KG1 (cell line): ENCODE measurements around the gene BMPR1A.
"Not testable (repeated sequence)": the region's sequence is repeated elsewhere in the genome, so short reads cannot be mapped to it uniquely, and the experiment has no call there.

ENCODE experiments used
- DNase-seq: peaks from one replicate; lab custom pipeline; 2025; lab: John Stamatoyannopoulos, UW

BMPR1A gene

GRCh38 chr10:86969421-86970041 is 213.1 kb downstream of the BMPR1A start:
- no peak for DNase-seq

GRCh38 chr10:86970162-86970981 is 214.0 kb downstream of the BMPR1A start:
- DNase-seq = no peak

DNA sequence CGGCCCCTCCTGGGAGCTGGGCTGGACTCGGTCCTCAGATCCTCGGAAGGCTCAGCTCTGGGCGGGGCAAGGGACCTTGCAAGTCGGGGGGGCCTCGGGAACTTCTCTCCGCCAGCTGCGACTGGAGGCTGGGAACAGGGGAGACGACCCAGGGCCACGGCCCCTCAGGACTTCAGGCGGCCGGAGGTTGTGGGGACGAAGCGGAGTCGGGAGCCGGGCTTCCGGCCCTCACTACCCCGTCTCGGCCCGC is 214.5 kb downstream of the BMPR1A start:
- no peak for DNase-seq

- no peak for DNase-seq
Observed at GRCh38 chr10:86971232-86971991, 215.0 kb downstream of the BMPR1A start.

DNA sequence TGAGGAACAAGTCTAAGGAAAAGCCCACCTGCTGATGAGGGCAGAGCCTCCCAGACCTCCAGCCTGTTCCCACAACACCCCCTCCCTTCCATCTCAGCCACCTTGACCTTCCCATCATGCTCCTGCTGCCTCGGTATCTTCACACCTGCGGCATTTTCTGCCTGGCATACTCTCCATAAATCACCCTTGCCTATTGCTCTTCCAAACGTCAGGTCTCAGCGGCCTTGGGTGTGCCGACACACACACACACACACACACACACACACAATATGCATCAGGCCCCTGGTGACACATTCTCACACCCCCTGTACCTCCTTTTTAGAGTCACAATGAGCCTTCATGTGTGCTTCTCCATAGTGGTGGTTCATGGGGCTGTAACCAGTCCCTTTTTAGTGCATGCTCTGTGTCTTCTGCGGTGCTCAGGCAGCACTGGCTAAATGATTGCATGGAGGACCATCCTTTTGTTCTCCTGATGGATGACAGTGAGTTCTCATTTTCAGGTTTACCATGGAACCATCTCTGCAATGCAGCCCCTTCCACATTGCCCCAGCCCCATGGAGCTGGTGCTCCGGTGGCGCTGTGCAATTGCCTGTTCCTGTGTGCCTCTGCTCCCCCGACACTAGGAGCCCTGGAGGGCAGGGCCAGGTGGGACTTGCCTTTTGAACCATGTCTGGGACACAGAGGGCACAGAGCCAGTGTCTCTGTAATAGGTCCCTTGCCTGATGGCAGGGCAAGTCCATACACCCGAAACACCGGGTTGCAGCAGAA is 216.4 kb downstream of the BMPR1A start:
- DNase-seq = no peak

DNA sequence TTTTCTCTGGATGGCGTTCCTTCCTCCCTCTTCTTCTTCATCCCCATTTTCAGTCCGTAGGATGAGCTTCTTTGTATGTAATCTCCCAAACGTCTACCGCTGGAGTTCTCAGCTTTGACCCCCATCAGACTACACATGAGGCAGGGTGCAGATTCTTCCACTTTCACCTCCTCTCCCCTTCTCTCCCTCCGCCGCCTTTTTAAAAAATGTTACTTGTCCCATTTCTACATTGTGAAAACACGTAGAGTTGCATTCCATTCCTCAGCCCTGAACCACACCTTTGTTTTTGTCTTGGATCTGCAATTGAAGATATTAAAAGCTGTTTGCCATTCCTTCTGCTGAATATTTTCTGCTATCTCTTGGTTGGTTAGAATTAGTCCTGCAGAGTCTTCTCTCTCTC is 218.1 kb downstream of the BMPR1A start:
- no peak for DNase-seq

- no peak for DNase-seq
Observed at GRCh38 chr10:86976362-86977056, 220.1 kb downstream of the BMPR1A start.

GRCh38 chr10:86978457-86978856 is 222.0 kb downstream of the BMPR1A start:
- not testable (repeated sequence) for DNase-seq

DNA sequence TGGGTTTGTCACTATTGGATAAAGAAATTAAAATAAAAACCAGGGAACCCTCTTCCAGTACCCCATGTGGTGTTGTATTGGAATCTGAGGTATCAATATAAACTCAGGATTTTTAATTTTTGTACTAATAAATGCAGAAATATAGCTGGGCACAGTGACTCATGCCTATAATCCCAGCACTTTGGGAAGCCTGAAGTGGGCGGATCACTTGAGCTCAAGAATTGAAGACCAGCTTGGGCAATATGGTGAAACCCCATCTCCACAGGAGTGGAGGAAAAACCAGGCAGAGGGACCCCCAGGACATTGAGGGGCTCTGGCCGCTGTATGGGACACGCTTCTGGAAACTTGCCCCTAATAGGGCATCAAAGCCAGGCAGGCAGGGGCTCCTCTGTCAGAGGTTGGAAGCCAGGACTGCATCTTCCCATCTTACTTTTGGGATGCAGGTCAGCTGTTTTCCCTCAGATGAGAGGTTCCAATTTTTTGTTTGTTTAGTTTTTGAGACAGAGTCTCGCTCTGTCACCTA is 222.9 kb downstream of the BMPR1A start:
- no peak for DNase-seq

GRCh38 chr10:86979977-86980448 is 223.6 kb downstream of the BMPR1A start:
- no peak for DNase-seq

DNA sequence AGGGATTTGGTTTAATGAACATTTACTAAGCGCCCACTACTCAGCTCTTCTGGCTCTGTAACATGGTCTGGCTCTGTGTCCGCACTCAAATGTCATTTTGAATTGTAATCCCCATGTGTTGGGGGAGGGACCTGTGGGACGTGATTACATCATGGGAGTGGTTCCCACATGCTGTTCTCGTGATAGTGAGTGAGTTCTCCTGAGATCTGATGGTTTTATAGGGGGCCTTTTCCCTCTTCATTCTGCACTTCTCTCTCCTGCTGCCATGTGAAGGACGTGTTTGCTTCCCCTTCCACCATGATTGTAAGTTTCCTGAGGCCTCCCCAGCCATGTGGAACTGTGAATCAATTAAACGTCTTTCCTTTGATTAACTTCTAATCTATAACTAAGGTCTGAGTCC is 224.6 kb downstream of the BMPR1A start:
- DNase-seq = not testable (repeated sequence)

- no peak for DNase-seq
Observed at GRCh38 chr10:86981716-86982115, 225.3 kb downstream of the BMPR1A start.
